K562 (cell line): Measurements from ENCODE around the gene RSU1. TPM values are rescaled to one million over a fixed set of nuclear protein-coding genes. Genes with fewer than 3 reads are reported as not detected.

Experiments
- ATAC-seq: fragments of 200-7000 bp; cut with Tn5 transposase; 3 replicates; pipeline ENCODE4 v1.9.1; 2020; ENCODE audit warnings: moderate library complexity
- BruUV-seq: library from RNA; stranded (reverse); fragments of 400-500 nt; replicated peaks from 2 replicates; lab custom pipeline; 2021; lab: Mats Ljungman, UMichigan
- CTCF ChIA-PET: fragments of 300-600 bp; formaldehyde crosslinking; extraction: SDS; loops from one replicate; lab custom pipeline; 2021; ENCODE audit warnings: low intra/inter-chr PET ratio; lab: Yijun Ruan, JAX
- POLR2A ChIA-PET: fragments of 300-600, 350-650 bp; sonication (Branson Sonifier 250); formaldehyde crosslinking; extraction: SDS; loops from one replicate; lab custom pipeline; 2021; ENCODE audit warnings: antibody characterized with exemption, inconsistent platforms; lab: Yijun Ruan, JAX
- DNase-seq, 4 experiments: peaks; one replicate each; pipeline versions ENCODE4 v3.0.0 to v3.0.0-alpha.2; 2011 to 2018; ENCODE audit warnings: low spot score in 3 of 4, mixed read lengths in 3 of 4; ENCODE audit errors: extremely low read depth in 1 of 4
- FAIRE-seq: peaks from 2 replicates; lab custom pipeline; 2011; peaks lifted over from hg19 to GRCh38; lab: Jason Lieb, UNC
- H2AFZ ChIP-seq: 2 replicates; pipeline ENCODE4 v1.6.0; 2011; ENCODE audit warnings: low read depth, low read length, control low read depth, inconsistent platforms
- H3K27ac ChIP-seq: fragments of 200-600 bp; 3 replicates; pipeline ENCODE4 v1.8.0; 2011; ENCODE audit warnings: low read depth, mild to moderate bottlenecking, control low read depth, inconsistent platforms, low read length, moderate library complexity, mixed read lengths; ENCODE audit errors: extremely low read depth
- H3K27me3 ChIP-seq, 2 experiments: fragments of 300-600 bp in 1 of 2; 2 replicates in 1 of 2; 3 replicates in 1 of 2; pipeline versions ENCODE4 v1.6.0 to v1.8.0; 2011; ENCODE audit warnings: inconsistent platforms in 2 of 2, low read length in 2 of 2, mild to moderate bottlenecking in 1 of 2, mixed read lengths in 1 of 2, moderate library complexity in 1 of 2; ENCODE audit not compliant: control insufficient read depth in 2 of 2, insufficient read depth in 2 of 2
- H3K36me3 ChIP-seq: fragments of 300-600 bp; 3 replicates; pipeline ENCODE4 v1.8.0; 2011; ENCODE audit warnings: mild to moderate bottlenecking, low read length, inconsistent platforms; ENCODE audit not compliant: control insufficient read depth, insufficient read depth
- H3K4me1 ChIP-seq, 2 experiments: fragments of 200-600 bp in 1 of 2; replicated peaks in 1 of 2; 2 replicates in 1 of 2; 3 replicates in 1 of 2; pipeline versions ENCODE4 v1.5.1 to v1.8.0; 2011; ENCODE audit warnings: inconsistent platforms in 2 of 2, low read length in 2 of 2, mild to moderate bottlenecking in 1 of 2, mixed read lengths in 1 of 2, moderate library complexity in 1 of 2; ENCODE audit not compliant: control insufficient read depth in 2 of 2, insufficient read depth in 2 of 2
- H3K4me2 ChIP-seq: 2 replicates; pipeline ENCODE4 v1.6.1; 2011; ENCODE audit warnings: low read length, control low read depth, inconsistent platforms, mixed read lengths; ENCODE audit not compliant: insufficient read depth
- H3K4me3 ChIP-seq: fragments of 200-600 bp; sonication (generic), shearing (Covaris generic); 2 replicates; pipeline ENCODE4 v1.5.1; 2016; ENCODE audit warnings: control low read depth, inconsistent platforms
- H3K79me2 ChIP-seq: fragments of 200-600 bp; 3 replicates; pipeline ENCODE4 v1.8.0; 2011; ENCODE audit warnings: low read length, inconsistent platforms; ENCODE audit not compliant: control insufficient read depth, insufficient read depth
- H3K9ac ChIP-seq, 2 experiments: 2 replicates each; pipeline versions ENCODE4 v1.6.0 to v1.6.1; 2011; ENCODE audit warnings: low read depth in 2 of 2, low read length in 2 of 2, control low read depth in 1 of 2, inconsistent platforms in 1 of 2, mild to moderate bottlenecking in 1 of 2, mixed read lengths in 1 of 2; ENCODE audit not compliant: insufficient read depth in 1 of 2
- H3K9me1 ChIP-seq: one replicate; pipeline ENCODE4 v1.6.0; 2011; ENCODE audit warnings: inconsistent platforms, mild to moderate bottlenecking, low read length, moderate library complexity; ENCODE audit not compliant: control insufficient read depth, insufficient read depth
- H3K9me3 ChIP-seq: replicated peaks from 2 replicates; pipeline ENCODE4 v1.5.1; 2011; ENCODE audit warnings: low read depth, low read length, inconsistent platforms; ENCODE audit not compliant: control insufficient read depth, insufficient read depth
- H4K20me1 ChIP-seq: replicated peaks from 2 replicates; pipeline ENCODE4 v1.6.1; 2011; ENCODE audit warnings: low read length, inconsistent platforms, mixed read lengths; ENCODE audit not compliant: control insufficient read depth, insufficient read depth
- CEBPB ChIP-seq: fragments of 450-650 bp; IDR thresholded peaks from 2 replicates; pipeline ENCODE4 v1.6.1; 2016; ENCODE audit warnings: missing genetic modification characterization, missing compliant biosample characterization
- CEBPG ChIP-seq, 3 experiments: fragments of 200-800 bp in 1 of 3; sonication (Bioruptor generic) in 1 of 3; sonication (generic) in 1 of 3; formaldehyde crosslinking in 1 of 3; IDR thresholded peaks in 2 of 3; conservative IDR thresholded peaks in 1 of 3; 2 replicates each; pipeline versions ENCODE4 v1.6.1 to v1.8.0; 2016 to 2022; ENCODE audit warnings: missing compliant biosample characterization in 2 of 3, missing genetic modification characterization in 2 of 3, mild to moderate bottlenecking in 1 of 3, missing genetic modification reagents in 1 of 3
- FOXO4 ChIP-seq: fragments of 450-650 bp; formaldehyde crosslinking; IDR thresholded peaks from 2 replicates; pipeline ENCODE4 v1.4.0; 2020; ENCODE audit warnings: mild to moderate bottlenecking, moderate library complexity
- MIER1 ChIP-seq: fragments of 450-650 bp; IDR thresholded peaks from 2 replicates; pipeline ENCODE4 v1.6.1; 2016; ENCODE audit warnings: antibody characterized with exemption, mild to moderate bottlenecking, low read depth
- SETDB1 ChIP-seq: IDR thresholded peaks from one replicate; pipeline ENCODE4 v1.6.1; 2012; ENCODE audit warnings: low read length, control low read depth, inconsistent platforms
- SMARCA4 ChIP-seq: fragments of 450-650 bp; IDR thresholded peaks from 2 replicates; pipeline ENCODE4 v1.6.1; 2016
- TAF1 ChIP-seq: IDR thresholded peaks from 2 replicates; pipeline ENCODE4 v1.6.1; 2011; ENCODE audit warnings: mild to moderate bottlenecking, low read length, moderate library complexity; ENCODE audit not compliant: insufficient read depth, control insufficient read depth, severe bottlenecking; ENCODE audit errors: extremely low read depth
- ZBTB49 ChIP-seq: sonication (generic); formaldehyde crosslinking; IDR thresholded peaks from 2 replicates; pipeline ENCODE4 v1.8.0; 2022; ENCODE audit warnings: missing genetic modification reagents, mild to moderate bottlenecking, borderline replicate concordance
- ZNF584 ChIP-seq: fragments of 200-800 bp; sonication (Bioruptor generic); IDR thresholded peaks from 2 replicates; pipeline ENCODE4 v1.6.1; 2016; ENCODE audit warnings: low read depth, mild to moderate bottlenecking, missing genetic modification characterization, missing compliant biosample characterization
- ZNF586 ChIP-seq: fragments of 450-650 bp; formaldehyde crosslinking; conservative IDR thresholded peaks from 2 replicates; pipeline ENCODE4 v1.4.0; 2020; ENCODE audit warnings: mild to moderate bottlenecking, moderate library complexity
- ZNF740 ChIP-seq, 3 experiments: fragments of 200-800 bp in 1 of 3; sonication (Bioruptor generic) in 1 of 3; sonication (generic) in 1 of 3; formaldehyde crosslinking in 1 of 3; IDR thresholded peaks; 2 replicates each; pipeline versions ENCODE4 v1.6.1 to v1.8.0; 2016 to 2022; ENCODE audit warnings: mild to moderate bottlenecking in 2 of 3, missing compliant biosample characterization in 2 of 3, missing genetic modification characterization in 2 of 3, missing genetic modification reagents in 1 of 3
- ZNF766 ChIP-seq: fragments of 200-800 bp; sonication (Bioruptor generic); conservative IDR thresholded peaks from 2 replicates; pipeline ENCODE4 v1.6.1; 2016; ENCODE audit warnings: missing genetic modification characterization, missing compliant biosample characterization
- WGBS: fragments of 100-300 bp; shearing (Covaris generic); methylation state at CpG from one replicate; pipeline ENCODE4 v1.1.6; 2016; ENCODE audit warnings: low coverage, mixed read lengths; ENCODE audit not compliant: insufficient coverage; ENCODE audit errors: missing lambda C conversion rate; 5-methylcytosine and 5-hydroxymethylcytosine counted together
- in situ Hi-C: fragments of 300-500 bp; cut with MboI; formaldehyde crosslinking; loops from 4 replicates; pipeline ENCODE4 v1.15.0; 2018; ENCODE audit warnings: inconsistent platforms, mixed read lengths
- intact Hi-C: fragments of 100-400 bp; cut with micrococcal nuclease; formaldehyde crosslinking; loops from 2 replicates; pipeline ENCODE4 v1.14.2; 2022
- polyA plus RNA-seq, 8 experiments: library from polyadenylated mRNA; depleted of rRNA in 4 of 8; stranded (reverse) in 5 of 8; unstranded in 3 of 8; fragments of >200 nt; fragmentation: Nextera tagmentation in 2 of 8; fragmentation: Illumina TruSeq in 1 of 8; extraction: Ambion mirVana in 2 of 8; extraction: Trizol in 1 of 8; gene quantifications; 2 replicates each; pipeline versions ENCODE4 v1.2.1 to v1.2.3, GENCODE V29; 2011 to 2014; ENCODE audit warnings: inconsistent platforms in 1 of 8, missing spikeins in 1 of 8
- total RNA-seq, 7 experiments: library from RNA; depleted of rRNA in 6 of 7; stranded (reverse); fragments of >200 nt in 6 of 7; fragmentation: Illumina TruSeq in 2 of 7; extraction: Trizol in 2 of 7; gene quantifications; 2 replicates each; pipeline versions ENCODE4 v1.2.1 to v1.2.3, GENCODE V29; 2011 to 2021; ENCODE audit warnings: low replicate concordance in 1 of 7

The RSU1 gene
- total and polyA plus RNA-seq, 9 of the 15 experiments (the other 6 are each of a cell fraction or from before 2014, with no cell fraction given): 18.8 to 67.3 (median 31.5) TPM

GRCh38 chr10:16612981-16613355, 204.3 kb downstream of the RSU1 start (continued):
- TF ChIP-seq ZBTB49 (CRISPR knock-in tag) (no peak), ZNF740 (CRISPR knock-in tag; IDR thresholded peaks at IDR 0.05) (no peak), ZNF740 (tag; IDR thresholded peaks at IDR 0.05) (no peak), TAF1 (no peak), SMARCA4 (no peak)

- Histone ChIP-seq H3K4me1 (no peaks in the 10 kb centered on the region), H3K27ac (no peak overlapping the region), H4K20me1 (no peaks in the 10 kb centered on the region; the same call in 1 of the 2 replicates), H3K9ac (no peak overlapping the region), H3K79me2 (no peaks in the 10 kb centered on the region), H3K9me3 (no peaks in the 10 kb centered on the region), H3K4me3 (no peak overlapping the region), H2AFZ (no peak overlapping the region), H3K36me3 (no peaks in the 10 kb centered on the region), H3K9me1 (no peaks in the 10 kb centered on the region), H3K4me2 (no peak overlapping the region), H3K27me3 (no peaks in the 10 kb centered on the region; a peak in 1 of 5 replicates)
- CTCF ChIA-PET: no interaction called here
- POLR2A ChIA-PET: no interaction called here
- FAIRE-seq: no peak
- peak; percentile 56; the same call in 2 of the 3 replicates for ATAC-seq
- in situ Hi-C loops: no loop called here
- DNase-seq: peak; percentile 35 to 58 (median 42)
- 4% methylated on average over 7 of the region's 7 CpGs for WGBS
- intact Hi-C loops: no loop called here
- BruUV-seq: no TSS peak
- TF ChIP-seq ZNF586: no peak
- TF ChIP-seq ZNF584 (CRISPR knock-in tag): 0 out of 2 replicates have a peak, but pooled peaks have one; percentile 37
- TF ChIP-seq SETDB1: no peak
- TF ChIP-seq ZNF766 (CRISPR knock-in tag): peak; percentile 66; the same call in 1 of the 2 replicates
- no peak for TF ChIP-seq CEBPG (CRISPR knock-in tag; IDR thresholded peaks at IDR 0.05)
- 0 out of 4 replicates have a peak, but pooled peaks of 1 of the 2 experiments have one; percentile 15 for TF ChIP-seq CEBPG (tag; conservative IDR thresholded peaks at IDR 0.05 in 1 of 2, IDR thresholded peaks at IDR 0.05 in 1 of 2)
- peak; percentile 90 for TF ChIP-seq MIER1
- TF ChIP-seq FOXO4 (CRISPR knock-in tag): no peak
- peak; percentile 30; the same call in 1 of the 2 replicates for TF ChIP-seq CEBPB (tag)
Measured at GRCh38 chr10:16612115-16612980, 204.9 kb downstream of the RSU1 start.
